ENCODE measurements around the gene OSBPL10.
"Not testable (repeated sequence)": the region's sequence is repeated elsewhere in the genome, so short reads cannot be mapped to it uniquely, and the experiment has no call there.

OSBPL10 gene

GRCh38 chr3:31993843-31994242 is 12.8 kb upstream of the OSBPL10 start:
- in situ Hi-C loops (cut with MboI; ENCODE audit: low sequenced_read_pairs) = no loop called here

DNA sequence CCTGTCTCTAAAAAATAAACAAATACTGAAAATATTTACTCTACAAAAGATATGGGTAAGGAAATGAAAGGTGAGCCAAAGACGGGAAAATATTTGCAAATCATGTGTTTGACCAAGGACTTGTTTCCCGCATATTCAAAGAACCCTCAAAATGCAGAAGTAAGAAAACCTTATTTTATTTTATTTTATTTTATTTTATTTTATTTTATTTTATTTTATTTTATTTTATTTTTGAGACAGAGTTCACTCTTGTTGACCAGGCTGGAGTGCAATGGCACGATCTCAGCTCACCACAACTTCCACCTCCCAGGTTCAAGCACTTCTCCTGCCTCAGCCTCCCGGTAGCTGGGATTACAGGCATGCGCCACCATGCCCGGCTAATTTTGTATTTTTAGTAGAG is 11.9 kb upstream of the OSBPL10 start:
- in situ Hi-C loops (cut with MboI; ENCODE audit: low sequenced_read_pairs) = not testable (repeated sequence)

DNA sequence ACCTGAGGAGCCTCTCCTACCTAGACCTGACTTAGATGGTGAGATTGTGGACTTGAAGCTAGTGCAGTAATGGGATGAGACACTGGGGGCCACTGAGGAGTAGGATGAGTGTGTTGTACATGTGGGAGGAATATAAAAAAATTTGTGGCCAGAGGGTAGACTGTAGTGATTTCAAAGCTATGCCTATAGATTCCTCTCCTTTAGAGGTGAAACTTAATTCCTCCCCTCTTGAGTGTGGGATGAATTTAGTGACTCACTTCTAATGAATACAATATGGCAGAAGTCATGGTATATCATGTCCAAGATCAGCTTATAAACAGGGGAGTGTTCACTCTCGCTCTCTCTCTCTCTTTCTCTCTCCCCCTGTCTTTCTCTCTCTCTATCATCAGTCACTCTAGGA is 7.2 kb upstream of the OSBPL10 start:
- in situ Hi-C loops (cut with MboI; ENCODE audit: low sequenced_read_pairs) = no loop called here

DNA sequence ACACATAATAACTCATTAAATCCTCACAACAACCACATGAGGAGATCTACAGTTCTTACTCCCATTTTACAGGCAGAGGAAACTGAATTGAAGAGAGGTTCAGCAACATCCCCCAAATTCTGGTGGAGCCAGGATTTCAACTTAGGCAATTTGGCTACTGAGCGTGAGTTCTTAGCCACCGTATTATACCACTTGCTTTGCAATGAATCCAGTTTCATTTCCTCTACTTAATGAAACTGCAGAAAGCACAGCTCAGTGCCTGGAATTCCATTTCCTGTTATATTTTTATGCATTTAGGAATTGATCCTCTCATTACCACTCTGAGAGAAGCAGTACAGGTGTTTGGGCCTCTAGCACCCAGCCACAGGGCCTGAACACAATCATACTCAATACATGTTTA is 4.8 kb upstream of the OSBPL10 start:
- in situ Hi-C loops (cut with MboI; ENCODE audit: low sequenced_read_pairs) = no loop called here

DNA sequence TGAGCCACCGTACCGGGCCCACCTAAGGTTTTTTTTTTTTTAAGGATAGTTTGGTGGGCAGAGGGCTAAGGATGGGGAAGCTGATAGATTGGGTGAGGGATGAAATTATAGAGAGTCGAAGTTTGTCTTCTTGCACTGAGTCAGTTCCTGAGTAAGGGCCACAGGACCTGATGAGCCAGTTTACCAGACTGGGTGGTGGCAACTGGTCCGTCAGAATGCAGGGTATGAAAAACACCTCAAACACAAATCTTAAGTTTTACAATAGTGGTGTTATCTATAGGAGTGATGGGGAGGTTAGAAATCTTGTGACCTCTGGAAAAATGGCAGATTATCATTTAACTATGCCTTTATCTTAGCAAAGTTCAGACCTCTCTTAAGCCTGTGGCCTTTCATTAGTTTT is 3.3 kb upstream of the OSBPL10 start:
- in situ Hi-C loops (cut with MboI; ENCODE audit: low sequenced_read_pairs) = no loop called here

- in situ Hi-C loops (cut with MboI; ENCODE audit: low sequenced_read_pairs) = no loop called here
Observed at GRCh38 chr3:31980530-31981205, 394 bp downstream of the OSBPL10 start.

DNA sequence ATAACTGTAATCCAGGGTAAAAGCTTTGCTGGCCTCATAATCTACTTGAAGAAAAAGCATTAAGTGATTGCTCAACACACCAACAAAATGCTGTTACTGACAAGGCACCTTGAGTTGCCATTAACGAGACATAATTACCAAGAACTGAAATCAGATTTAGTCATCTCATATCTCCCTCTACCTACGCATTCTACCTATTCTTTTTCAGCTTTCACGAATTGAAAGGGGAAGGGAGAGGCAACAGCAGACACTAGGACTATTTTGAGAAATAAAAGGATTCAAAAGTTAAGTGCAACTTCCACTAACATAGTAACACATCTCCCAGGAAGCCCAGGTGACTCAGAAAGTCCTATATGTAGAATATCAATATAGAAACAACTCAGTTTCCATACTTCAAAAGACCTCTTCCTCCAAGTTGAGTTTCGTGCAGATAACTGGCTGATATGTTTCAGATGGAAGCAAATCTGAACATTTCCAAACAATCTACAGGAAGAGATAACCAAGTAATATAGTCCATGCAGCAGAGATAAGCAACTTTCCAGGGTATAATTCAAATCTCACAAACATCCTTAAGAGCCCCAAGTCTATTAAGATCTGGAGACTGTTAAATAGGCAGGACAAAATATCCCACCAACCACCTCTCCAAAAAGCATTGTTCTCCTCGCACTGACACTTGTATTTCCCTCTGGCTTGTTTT is 1.9 kb downstream of the OSBPL10 start:
- in situ Hi-C loops (cut with MboI; ENCODE audit: low sequenced_read_pairs) = no loop called here

- in situ Hi-C loops (cut with MboI; ENCODE audit: low sequenced_read_pairs) = no loop called here
Observed at GRCh38 chr3:31978553-31978952, 2.5 kb downstream of the OSBPL10 start.

- in situ Hi-C loops (cut with MboI; ENCODE audit: low sequenced_read_pairs) = no loop called here
Observed at GRCh38 chr3:31977736-31978135, 3.3 kb downstream of the OSBPL10 start.

DNA sequence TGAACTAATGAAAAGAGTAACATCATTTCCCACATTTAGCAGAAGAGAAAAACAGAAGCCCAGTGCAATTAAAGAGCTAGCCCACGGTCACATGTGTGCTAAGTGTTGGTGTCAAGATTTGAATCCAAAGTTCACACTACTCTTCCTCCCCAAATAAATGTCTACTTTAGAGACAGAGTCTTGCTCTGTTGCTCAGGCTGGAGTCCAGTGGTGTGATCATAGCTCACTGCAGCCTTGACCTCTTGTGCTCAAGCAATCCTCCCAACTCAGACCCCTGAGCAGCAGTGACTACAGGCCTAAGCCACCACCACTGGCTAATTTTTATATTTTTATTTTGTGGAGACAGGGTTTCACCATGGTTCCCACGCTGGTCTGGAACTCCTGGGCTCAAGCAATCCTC is 4.8 kb downstream of the OSBPL10 start:
- in situ Hi-C loops (cut with MboI; ENCODE audit: low sequenced_read_pairs) = no loop called here

GRCh38 chr3:31974964-31975363 is 6.1 kb downstream of the OSBPL10 start:
- in situ Hi-C loops (cut with MboI; ENCODE audit: low sequenced_read_pairs) = no loop called here

GRCh38 chr3:31974471-31974870 is 6.6 kb downstream of the OSBPL10 start:
- in situ Hi-C loops (cut with MboI; ENCODE audit: low sequenced_read_pairs) = no loop called here

- in situ Hi-C loops (cut with MboI; ENCODE audit: low sequenced_read_pairs) = no loop called here
Observed at GRCh38 chr3:31973837-31974236, 7.2 kb downstream of the OSBPL10 start.

- in situ Hi-C loops (cut with MboI; ENCODE audit: low sequenced_read_pairs) = no loop called here
Observed at GRCh38 chr3:31973081-31973480, 8.0 kb downstream of the OSBPL10 start.

DNA sequence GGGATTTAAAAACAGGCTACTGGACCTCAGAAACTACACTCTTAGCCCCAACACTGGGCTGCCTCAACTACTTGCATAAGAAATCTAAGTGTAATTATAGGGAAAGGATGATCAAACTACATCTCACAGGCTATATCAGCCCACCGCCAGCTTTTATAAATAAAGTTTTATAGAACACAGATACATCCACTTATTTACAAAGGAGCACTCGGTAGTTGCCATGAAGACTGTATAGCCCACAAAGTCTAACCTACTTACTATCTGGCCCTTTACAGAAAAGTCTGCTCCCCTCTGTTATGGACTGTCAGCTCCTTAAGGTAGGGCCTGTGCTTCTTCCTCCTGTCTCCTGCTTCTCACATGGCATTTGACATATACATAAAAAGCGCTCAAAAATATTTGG is 9.5 kb downstream of the OSBPL10 start:
- in situ Hi-C loops (cut with MboI; ENCODE audit: low sequenced_read_pairs) = no loop called here

DNA sequence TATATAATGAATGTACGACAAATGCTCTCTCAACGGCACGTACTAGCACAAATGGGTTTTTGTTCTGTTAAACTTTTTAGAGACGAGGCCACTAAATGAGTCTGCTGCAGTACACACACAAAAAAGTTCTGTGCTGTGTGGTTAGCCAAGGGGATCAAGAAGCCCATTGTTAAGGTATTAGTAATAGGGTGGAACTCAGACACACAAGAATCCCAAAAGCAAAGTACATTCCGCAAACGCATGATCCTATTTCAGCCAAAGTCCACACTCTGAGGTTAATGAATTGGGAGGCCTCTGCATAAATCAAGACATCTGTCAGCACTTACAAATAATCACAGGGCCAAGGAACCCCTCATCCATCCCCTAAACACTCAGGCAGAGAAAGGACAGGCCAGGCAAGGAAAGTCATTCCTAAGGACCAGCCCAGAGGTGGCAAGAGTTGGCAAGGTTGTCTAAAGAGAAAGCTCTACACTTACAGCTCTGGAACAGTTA is 12.1 kb downstream of the OSBPL10 start:
- in situ Hi-C loops (cut with MboI; ENCODE audit: low sequenced_read_pairs) = no loop called here

GRCh38 chr3:31968369-31968926 is 12.6 kb downstream of the OSBPL10 start:
- in situ Hi-C loops (cut with MboI; ENCODE audit: low sequenced_read_pairs) = no loop called here

DNA sequence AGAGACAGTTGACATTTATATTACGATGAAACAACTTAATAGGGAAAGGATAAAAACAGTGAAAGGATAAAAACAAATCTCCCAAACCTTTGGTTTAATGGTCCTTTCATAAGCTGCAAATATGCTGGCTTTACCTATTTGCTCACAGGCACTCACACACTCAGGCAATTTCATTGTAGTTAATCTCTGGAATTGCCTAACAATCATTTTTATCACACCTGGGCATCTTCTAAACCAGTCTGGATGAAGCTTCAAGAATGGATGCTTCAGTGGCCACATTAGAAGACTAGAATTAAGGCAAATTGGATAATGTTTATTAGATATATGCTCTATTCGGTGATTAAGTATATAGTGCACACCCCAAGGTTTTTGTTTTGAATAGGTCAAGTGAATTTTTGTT is 13.5 kb downstream of the OSBPL10 start:
- in situ Hi-C loops (cut with MboI; ENCODE audit: low sequenced_read_pairs) = no loop called here

DNA sequence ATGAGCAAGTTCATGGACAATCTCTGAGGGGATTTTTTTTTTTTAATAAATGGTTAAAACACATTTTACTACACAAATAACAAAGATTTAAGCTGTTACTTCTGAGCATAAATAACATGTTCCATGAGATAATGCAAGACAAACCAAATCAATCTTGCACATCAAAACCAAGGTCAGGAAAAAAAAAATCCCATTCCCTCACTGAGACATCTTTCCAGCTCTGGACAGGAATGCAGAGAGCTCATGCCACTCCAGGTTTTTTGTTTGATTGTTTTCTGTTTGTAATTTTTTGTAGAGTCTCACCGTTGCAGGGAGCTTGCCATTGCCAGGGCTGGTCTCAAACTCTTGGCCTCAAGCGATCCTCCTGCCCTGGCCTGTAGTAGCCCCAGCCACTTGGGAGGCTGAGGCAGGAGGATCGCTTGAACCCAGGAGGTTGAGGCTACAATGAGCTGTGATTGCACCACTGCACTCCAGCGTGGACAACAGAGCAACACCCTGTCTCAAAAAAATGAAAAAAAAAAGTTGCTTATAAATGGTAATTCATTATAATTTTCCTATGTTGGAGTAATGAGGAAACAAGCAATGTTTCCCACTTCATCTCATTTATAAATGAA is 14.0 kb downstream of the OSBPL10 start:
- in situ Hi-C loops (cut with MboI; ENCODE audit: low sequenced_read_pairs) = no loop called here

DNA sequence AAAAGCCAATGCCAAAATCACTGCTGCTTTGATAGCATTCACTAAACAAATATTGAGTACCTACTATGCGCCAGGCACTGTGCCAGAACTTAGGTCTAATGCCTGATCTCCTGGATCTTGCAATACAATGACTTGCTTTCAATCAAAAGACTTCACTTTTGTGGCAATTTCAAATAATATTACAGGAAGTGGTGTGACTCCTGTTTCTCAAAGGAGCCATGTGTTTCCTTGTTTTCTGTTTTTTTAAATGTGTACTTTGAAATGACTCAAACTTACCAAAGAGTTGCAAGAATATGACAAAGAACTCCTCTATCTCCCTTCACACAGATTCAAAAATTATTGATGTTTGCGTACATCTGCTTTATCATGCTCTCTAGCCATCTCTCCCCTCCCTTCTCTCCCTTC is 18.3 kb downstream of the OSBPL10 start:
- in situ Hi-C loops (cut with MboI; ENCODE audit: low sequenced_read_pairs) = no loop called here

DNA sequence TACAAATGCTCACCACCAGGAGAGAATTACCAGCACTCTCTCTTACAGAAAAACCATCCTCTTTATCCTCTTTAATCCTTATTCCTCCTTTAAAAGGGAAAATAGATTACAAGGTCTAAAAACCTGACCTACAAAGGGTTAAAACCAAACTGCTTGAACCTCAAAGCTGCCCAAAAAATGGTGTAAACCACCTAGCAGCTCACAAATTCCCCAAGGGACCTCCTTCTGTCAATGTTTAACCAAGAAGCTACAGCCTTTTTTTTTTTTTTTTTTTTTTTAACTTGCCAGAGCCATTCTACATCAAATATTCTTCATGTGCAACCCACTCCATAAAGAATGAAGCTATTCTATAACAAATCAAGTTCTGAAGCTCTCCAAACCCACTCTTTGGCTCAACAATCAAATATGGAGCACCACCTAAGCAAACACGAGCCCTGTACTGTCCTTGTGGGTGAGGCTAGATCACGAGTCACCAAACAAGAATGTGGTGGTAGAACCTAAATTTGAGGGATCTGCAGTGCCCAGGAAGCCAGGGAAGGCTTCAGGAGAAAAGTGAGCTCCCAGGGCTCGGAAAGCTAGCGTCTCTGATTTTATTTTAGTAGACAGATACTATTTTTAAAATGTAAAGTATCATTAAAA is 20.1 kb downstream of the OSBPL10 start:
- in situ Hi-C loops (cut with MboI; ENCODE audit: low sequenced_read_pairs) = no loop called here

Data from hTERT RPE-1 (cell line).